Endothelial cell of umbilical vein (primary cell): ENCODE data around the gene ASB2. TPM values are rescaled to one million over a fixed set of nuclear protein-coding genes. Genes with fewer than 3 reads are reported as not detected.

Experiments
- BruUV-seq: library from RNA; stranded (reverse); fragments of 400-500 nt; replicated peaks from 2 replicates; lab custom pipeline; 2021; lab: Mats Ljungman, UMichigan
- CTCF ChIA-PET: fragments of 300-600, 350-600 bp; sonication (Branson Sonifier 250); formaldehyde crosslinking; loops from one replicate; lab custom pipeline; 2021; ENCODE audit warnings: antibody characterized with exemption, inconsistent platforms; lab: Charles Lee
- POLR2A ChIA-PET: fragments of 300-600, 350-600 bp; sonication (Branson Sonifier 250); formaldehyde crosslinking; loops from one replicate; lab custom pipeline; 2021; ENCODE audit warnings: antibody characterized with exemption, inconsistent platforms; lab: Charles Lee
- DNase-seq: peaks from one replicate; pipeline ENCODE4 v3.0.0-alpha.2; 2011; ENCODE audit warnings: low read depth, low spot score
- FAIRE-seq: peaks from 2 replicates; lab custom pipeline; 2011; peaks lifted over from hg19 to GRCh38; lab: Jason Lieb, UNC
- H2AFZ ChIP-seq: 2 replicates; pipeline ENCODE4 v1.6.0; 2012; ENCODE audit warnings: low read depth, low read length, control low read depth, inconsistent platforms
- H3K27ac ChIP-seq: 2 replicates; pipeline ENCODE4 v1.5.1; 2011; ENCODE audit warnings: low read depth, mild to moderate bottlenecking, control low read depth, low read length, moderate library complexity; ENCODE audit not compliant: insufficient read depth
- H3K27me3 ChIP-seq, 2 experiments: 2 replicates each; pipeline versions ENCODE4 v1.6.0 to v1.6.1; 2011; ENCODE audit warnings: low read length in 2 of 2, mixed read lengths in 1 of 2; ENCODE audit not compliant: control insufficient read depth in 2 of 2, insufficient read depth in 2 of 2
- H3K36me3 ChIP-seq, 2 experiments: 2 replicates in 1 of 2; 3 replicates in 1 of 2; pipeline ENCODE4 v1.5.1; 2011; ENCODE audit warnings: low read length in 2 of 2, mild to moderate bottlenecking in 1 of 2, moderate library complexity in 1 of 2; ENCODE audit not compliant: control insufficient read depth in 2 of 2, insufficient read depth in 2 of 2; ENCODE audit errors: extremely low read depth in 1 of 2
- H3K4me1 ChIP-seq: 3 replicates; pipeline ENCODE4 v1.5.1; 2011; ENCODE audit warnings: mild to moderate bottlenecking, low read length; ENCODE audit not compliant: control insufficient read depth, insufficient read depth; ENCODE audit errors: extremely low read depth
- H3K4me2 ChIP-seq: 2 replicates; pipeline ENCODE4 v1.6.1; 2011; ENCODE audit warnings: low read length, control low read depth, mixed read lengths; ENCODE audit not compliant: insufficient read depth
- H3K4me3 ChIP-seq, 3 experiments: fragments of 200-600 bp in 1 of 3; sonication (generic), shearing (Covaris generic) in 1 of 3; replicated peaks in 1 of 3; 2 replicates each; pipeline ENCODE4 v1.5.1; 2011 to 2016; ENCODE audit warnings: control low read depth in 3 of 3, low read length in 3 of 3, mild to moderate bottlenecking in 2 of 3, inconsistent platforms in 1 of 3, low read depth in 1 of 3, moderate library complexity in 1 of 3; ENCODE audit not compliant: insufficient read depth in 1 of 3
- H3K79me2 ChIP-seq: 2 replicates; pipeline ENCODE4 v1.6.0; 2012; ENCODE audit warnings: low read length, inconsistent platforms; ENCODE audit not compliant: control insufficient read depth, insufficient read depth
- H3K9ac ChIP-seq: replicated peaks from 2 replicates; pipeline ENCODE3; 2011; ENCODE audit warnings: low read length, control low read depth; ENCODE audit not compliant: insufficient read depth; ENCODE audit errors: extremely low read depth
- H3K9me1 ChIP-seq: replicated peaks from 3 replicates; pipeline ENCODE4 v1.6.0; 2011; ENCODE audit warnings: mild to moderate bottlenecking, low read length; ENCODE audit not compliant: control insufficient read depth, insufficient read depth; ENCODE audit errors: extremely low read depth
- H3K9me3 ChIP-seq: replicated peaks from 2 replicates; pipeline ENCODE4 v1.5.1; 2012; ENCODE audit warnings: low read length, inconsistent platforms; ENCODE audit not compliant: control insufficient read depth, insufficient read depth
- H4K20me1 ChIP-seq: replicated peaks from 2 replicates; pipeline ENCODE3; 2011; ENCODE audit warnings: mild to moderate bottlenecking, low read length; ENCODE audit not compliant: control insufficient read depth, insufficient read depth; ENCODE audit errors: extremely low read depth
- CTCF ChIP-seq, 2 donors: IDR thresholded peaks; 1 replicate in 1 of 2; 2 replicates in 1 of 2; pipeline ENCODE4 v1.5.1; 2011; ENCODE audit warnings: low read length in 2 of 2, mild to moderate bottlenecking in 2 of 2, moderate library complexity in 2 of 2, control low read depth in 1 of 2, inconsistent platforms in 1 of 2, low read depth in 1 of 2; ENCODE audit not compliant: insufficient read depth in 1 of 2; ENCODE audit errors: extremely low read depth in 1 of 2
- EZH2 ChIP-seq: IDR thresholded peaks from 2 replicates; pipeline ENCODE4 v1.6.1; 2012; ENCODE audit warnings: borderline replicate concordance, low read depth, mild to moderate bottlenecking, moderate library complexity, low read length, inconsistent platforms; ENCODE audit not compliant: severe bottlenecking
- FOS ChIP-seq: IDR thresholded peaks from 2 replicates; pipeline ENCODE4 v1.6.1; 2011; ENCODE audit warnings: mild to moderate bottlenecking, low read length, moderate library complexity, borderline replicate concordance; ENCODE audit not compliant: insufficient read depth
- GATA2 ChIP-seq: IDR thresholded peaks from 2 replicates; pipeline ENCODE4 v1.7.0; 2011; ENCODE audit warnings: low read depth, mild to moderate bottlenecking, moderate library complexity, mixed read lengths, low read length; ENCODE audit not compliant: insufficient read length, insufficient read depth
- JUN ChIP-seq: IDR thresholded peaks from 2 replicates; pipeline ENCODE4 v1.6.1; 2011; ENCODE audit warnings: borderline replicate concordance, low read depth; ENCODE audit not compliant: insufficient read length, insufficient read depth
- MAX ChIP-seq: IDR thresholded peaks from 2 replicates; pipeline ENCODE4 v1.6.1; 2011; ENCODE audit not compliant: insufficient read depth, insufficient read length
- MYC ChIP-seq: IDR thresholded peaks from one replicate; pipeline ENCODE4 v1.6.1; 2011; ENCODE audit warnings: mild to moderate bottlenecking, low read depth, low read length
- POLR2A ChIP-seq: IDR thresholded peaks from 2 replicates; pipeline ENCODE4 v1.6.1; 2012; ENCODE audit warnings: low read depth, mild to moderate bottlenecking, control low read depth, low read length
- POLR2AphosphoS5 ChIP-seq: IDR thresholded peaks from 2 replicates; pipeline ENCODE4 v1.6.1; 2012; ENCODE audit warnings: low read depth, mild to moderate bottlenecking, control low read depth, low read length, moderate library complexity; ENCODE audit not compliant: insufficient read depth
- dilution Hi-C: fragments of 300-500 bp; cut with MboI; formaldehyde crosslinking; loops from one replicate; pipeline ENCODE4 v1.15.0; 2019; ENCODE audit warnings: low sequenced_read_pairs; ENCODE audit not compliant: extremely low pct_ligation_motif_present
- intact Hi-C: fragments of 100-400 bp; cut with micrococcal nuclease; formaldehyde crosslinking; loops from one replicate; pipeline ENCODE4 v1.10.0; 2022
- polyA plus RNA-seq, 4 experiments: library from polyadenylated mRNA; depleted of rRNA in 3 of 4; stranded (reverse) in 3 of 4; unstranded in 1 of 4; fragments of >200 nt; gene quantifications; 2 replicates each; pipeline versions ENCODE4 v1.2.1 to v1.2.3, GENCODE V29; 2011 to 2012; ENCODE audit warnings: missing spikeins in 1 of 4
- total RNA-seq: library from RNA; stranded (reverse); gene quantifications from 2 replicates; pipeline ENCODE4 v1.2.3, GENCODE V29; 2021

ASB2 gene
- total and polyA plus RNA-seq, 2 donors (not counting 3 experiments of a cell fraction or from before 2014, with no cell fraction given) = not detected

- ChIA-PET CTCF (interaction anchor here (0.6 to 1.9 kb wide), 4 partner anchors 16 to 1250 kb away, joined by 3 to 7 read pairs (median 3); no protein-coding TSS in a partner anchor), POLR2A (no interaction called here)
- Histone ChIP-seq H3K27me3 (peaks cover 0 to 8% of the 10 kb centered on the region in 2 experiments), H3K27ac (no peak overlapping the region), H3K79me2 (no peaks in the 10 kb centered on the region), H3K36me3 (no peaks in the 10 kb centered on the region), H3K9me1 (no peaks in the 10 kb centered on the region), H2AFZ (no peak overlapping the region), H3K4me1 (no peaks in the 10 kb centered on the region), H3K4me3 (no peak overlapping the region), H3K9me3 (no peaks in the 10 kb centered on the region), H3K9ac (no peak overlapping the region), H4K20me1 (no peaks in the 10 kb centered on the region), H3K4me2 (no peak overlapping the region)
- no peak for TF ChIP-seq POLR2AphosphoS5
- no peak for TF ChIP-seq MYC
- no peak for TF ChIP-seq EZH2
- no peak for TF ChIP-seq GATA2
- DNase-seq (no peak), FAIRE-seq (no peak)
- dilution Hi-C loops (no loop called here), intact Hi-C loops (no loop called here)
- no TSS peak for BruUV-seq
Observed at GRCh38 chr14:94020267-94020666, 43.9 kb upstream of the ASB2 start.

- TF ChIP-seq POLR2A (no peak), CTCF (IDR thresholded peaks at IDR 0.05; ENCODE audit: extremely low read depth in 1 of 2, insufficient read depth in 1 of 2, low read depth in 1 of 2, low read length in 2 of 2) (no peak), POLR2AphosphoS5 (no peak), MYC (no peak), JUN (no peak), GATA2 (no peak), EZH2 (no peak), FOS (no peak), MAX (no peak)
- BruUV-seq = no TSS peak
- intact Hi-C loops (no loop called here), dilution Hi-C loops (no loop called here)
- H3K4me3 ChIP-seq = no peak overlapping the region
- H3K9me3 ChIP-seq = no peaks in the 10 kb centered on the region
- FAIRE-seq (no peak), DNase-seq (no peak)
- no peak overlapping the region for H2AFZ ChIP-seq
- H3K9ac ChIP-seq = no peak overlapping the region
- no peaks in the 10 kb centered on the region for H3K9me1 ChIP-seq
- no peaks in the 10 kb centered on the region for H3K79me2 ChIP-seq
- no peaks in the 10 kb centered on the region for H3K4me1 ChIP-seq
- H4K20me1 ChIP-seq = no peaks in the 10 kb centered on the region
- no peak overlapping the region for H3K27ac ChIP-seq
- H3K4me2 ChIP-seq = no peak overlapping the region
- no peaks in the 10 kb centered on the region for H3K36me3 ChIP-seq
- POLR2A ChIA-PET = no interaction called here
- CTCF ChIA-PET = interaction anchor here (0.6 to 1.0 kb wide), 3 partner anchors 15 to 117 kb away, joined by 3 to 4 read pairs (median 3); no protein-coding TSS in a partner anchor
- peaks cover 0 to 8% of the 10 kb centered on the region in 2 experiments for H3K27me3 ChIP-seq
Observed at GRCh38 chr14:94019329-94019728, 43.0 kb upstream of the ASB2 start.
